Sciatic nerve (tissue), 2 donors: ENCODE results near the gene RNF169. TPM values are rescaled to one million over a fixed set of nuclear protein-coding genes. Genes with fewer than 3 reads are reported as not detected.
"Not testable (repeated sequence)": the region's sequence is repeated elsewhere in the genome, so short reads cannot be mapped to it uniquely, and the experiment has no call there.

ENCODE experiments used
- ATAC-seq: fragments of 200-7000 bp; cut with Tn5 transposase; one replicate; pipeline ENCODE4 v1.9.1; 2020; ENCODE audit warnings: mild to moderate bottlenecking, moderate library complexity
- DNase-seq: peaks from one replicate; pipeline ENCODE4 v3.0.0-alpha.2; 2020; ENCODE audit warnings: low spot score
- intact Hi-C: fragments of 100-400 bp; cut with DNase I; formaldehyde crosslinking; loops from one replicate; pipeline ENCODE4 v1.14.2; 2022
- total RNA-seq: library from RNA; stranded (reverse); fragmentation: NEBNext Ultra II Directional; extraction: Animal tissue kit (Norgen Biotek cat#: 25700); gene quantifications from one replicate; pipeline ENCODE4 v1.2.1, GENCODE V29; 2021
- donor health status: DM: no; HTN: no; CAD: no.
- donor health status: DM: no; HTN: no; CAD: no.

RNF169 gene
- total RNA-seq, 1 donor from 2014 or later: 23.8 TPM

- intact Hi-C loops: no loop called here
- no peak for DNase-seq
- no peak for ATAC-seq
These were observed 6.0 kb downstream of the RNF169 start for GRCh38 chr11:74754507-74755252.

DNA sequence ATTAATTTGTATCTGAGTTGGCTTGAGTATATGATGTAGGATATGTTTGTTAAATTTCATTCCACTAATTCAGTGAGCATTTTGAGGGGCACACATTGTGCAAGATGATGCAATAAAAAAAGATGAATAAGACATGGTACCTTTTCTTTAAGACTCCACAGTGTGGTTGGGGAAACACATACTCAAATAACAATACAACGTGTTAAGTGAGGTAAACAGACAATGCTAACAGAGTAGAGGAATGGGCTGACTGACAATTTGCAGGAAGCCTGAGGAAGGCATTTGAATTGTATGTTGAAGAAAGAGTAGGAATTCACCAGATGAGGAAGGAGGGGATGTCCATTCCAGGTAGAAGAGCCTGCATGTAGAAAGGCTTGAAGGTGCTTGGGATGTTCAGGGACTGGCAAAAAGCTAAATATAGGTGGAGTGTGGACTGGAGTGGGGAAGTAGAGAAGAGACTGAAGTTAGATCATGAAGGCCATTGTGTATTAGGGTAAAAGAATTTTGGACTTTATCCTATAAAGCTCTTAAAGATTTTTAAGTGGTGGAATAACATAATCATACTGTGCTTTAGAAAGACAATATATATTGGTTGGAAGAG, 6.8 kb downstream of the RNF169 start:
- intact Hi-C loops: no loop called here
- no peak for ATAC-seq

DNA sequence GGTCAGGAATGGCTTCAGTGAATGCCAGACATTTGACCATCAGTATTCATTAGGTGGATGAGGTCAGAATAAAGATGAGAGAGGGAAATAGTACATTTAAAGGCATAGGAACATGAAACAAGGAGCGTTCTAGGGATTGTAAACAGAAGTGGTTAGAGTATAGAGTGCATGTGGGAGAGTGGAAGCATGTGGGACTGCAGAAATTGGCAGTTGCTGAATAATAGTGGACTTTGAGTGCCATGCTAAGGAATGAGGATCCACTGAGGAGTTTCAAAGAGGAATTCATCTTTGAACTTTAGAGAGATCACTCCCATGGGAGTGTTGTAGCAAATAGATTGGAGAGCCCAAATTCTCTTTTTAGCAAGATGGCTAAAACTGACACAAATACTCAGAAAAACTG, 7.9 kb downstream of the RNF169 start:
- intact Hi-C loops: no loop called here
- DNase-seq: no peak
- ATAC-seq: no peak

More for the DNA sequence above, 6.8 kb downstream of the RNF169 start:
- DNase-seq: no peak

DNA sequence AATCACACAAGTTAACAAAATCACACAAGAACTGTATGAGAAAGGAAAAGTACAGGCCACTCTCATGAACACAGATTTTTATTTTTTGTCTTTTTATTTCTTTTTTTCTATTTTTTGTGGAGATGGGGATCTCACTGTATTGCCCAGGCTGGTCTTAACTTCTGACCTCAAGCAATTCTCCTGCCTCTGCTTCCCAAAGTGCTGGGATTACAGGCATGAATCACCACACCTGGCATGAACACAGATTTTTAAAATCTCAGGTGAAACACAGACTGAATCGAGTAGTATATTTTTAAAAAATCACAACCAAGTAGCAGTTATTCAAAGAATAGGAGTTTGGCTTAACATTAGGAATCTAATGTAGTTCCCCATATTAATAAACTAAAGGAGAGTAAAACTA, 18.3 kb downstream of the RNF169 start:
- intact Hi-C loops: loop anchor here (5.0 kb wide), 1 partner anchor 960 kb away; no protein-coding TSS in a partner anchor
- ATAC-seq (no peak), DNase-seq (no peak)

- intact Hi-C loops: loop anchor here (5.0 kb wide), 1 partner anchor 959 kb away; no protein-coding TSS in a partner anchor
- ATAC-seq, DNase-seq: not testable (repeated sequence)
These were observed 19.6 kb downstream of the RNF169 start for GRCh38 chr11:74768172-74768651.

- intact Hi-C loops: loop anchor here (5.0 kb wide), 1 partner anchor 958 kb away; no protein-coding TSS in a partner anchor
- ATAC-seq: no peak
- no peak for DNase-seq
These were observed 20.5 kb downstream of the RNF169 start for GRCh38 chr11:74769055-74769707.

- intact Hi-C loops: no loop called here
- no peak for ATAC-seq
These were observed 21.8 kb downstream of the RNF169 start for GRCh38 chr11:74770456-74770855.

DNA sequence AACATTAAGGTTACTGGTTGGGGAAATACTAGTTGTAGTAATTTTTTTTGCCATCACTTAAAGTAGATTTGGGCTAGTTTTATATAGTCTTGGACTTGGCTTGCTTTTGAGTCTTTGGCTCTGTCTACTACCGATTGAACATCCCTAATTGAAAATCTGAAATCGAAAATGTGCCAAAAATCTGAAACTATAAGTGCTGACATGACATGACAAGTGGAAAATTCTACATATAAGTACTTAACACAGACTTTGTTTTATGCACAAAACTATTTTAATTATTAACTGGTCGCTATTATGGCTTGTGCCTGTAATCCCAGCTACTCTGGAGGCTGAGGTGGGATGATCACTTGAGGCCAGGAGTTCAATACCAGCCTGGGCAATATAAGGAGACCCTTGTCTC, 22.5 kb downstream of the RNF169 start:
- intact Hi-C loops: no loop called here
- ATAC-seq: no peak
- DNase-seq: no peak

More at GRCh38 chr11:74770456-74770855, 21.8 kb downstream of the RNF169 start:
- DNase-seq: no peak

DNA sequence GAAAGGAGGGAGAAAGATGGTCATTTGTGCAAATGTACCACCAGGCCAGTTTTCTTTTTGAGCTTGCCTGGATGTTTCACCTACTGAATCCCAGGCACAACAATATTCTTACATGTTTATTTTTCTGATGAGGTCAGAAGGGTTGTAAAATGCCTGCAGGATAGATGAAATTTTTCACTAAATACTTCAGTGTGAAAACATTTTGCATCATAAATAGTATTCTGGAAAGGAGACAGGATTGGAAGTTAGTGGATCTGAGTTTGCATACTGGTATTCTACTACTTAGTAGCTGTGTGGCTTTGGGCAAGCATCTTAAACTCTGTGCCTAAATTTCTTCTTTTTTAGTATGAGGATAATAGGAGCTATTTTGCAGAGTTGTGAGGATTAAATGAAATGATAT, 24.8 kb downstream of the RNF169 start:
- ATAC-seq (no peak), DNase-seq (no peak)
- intact Hi-C loops: no loop called here

DNA sequence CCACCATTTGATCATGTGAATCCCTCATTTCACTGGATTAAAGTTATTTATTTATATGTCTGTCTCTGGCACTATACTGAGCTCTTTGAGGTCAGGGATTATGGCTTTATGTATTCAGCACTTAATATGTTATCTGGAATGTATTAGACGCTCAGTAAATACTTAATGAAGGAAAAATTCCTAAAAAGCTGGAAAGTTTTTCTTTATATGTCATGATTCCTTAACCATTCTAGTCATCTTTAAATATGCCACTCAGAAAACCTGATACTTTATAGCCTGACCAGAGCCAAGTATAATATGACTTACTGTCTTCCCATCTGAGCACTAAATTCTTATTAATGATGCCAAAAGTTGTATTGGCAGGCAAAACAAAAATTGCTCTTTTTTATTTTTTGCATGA, 27.1 kb downstream of the RNF169 start:
- ATAC-seq: no peak
- intact Hi-C loops: no loop called here
- DNase-seq: no peak

- ATAC-seq: no peak
These were observed 27.9 kb downstream of the RNF169 start for GRCh38 chr11:74776546-74776945.

DNA sequence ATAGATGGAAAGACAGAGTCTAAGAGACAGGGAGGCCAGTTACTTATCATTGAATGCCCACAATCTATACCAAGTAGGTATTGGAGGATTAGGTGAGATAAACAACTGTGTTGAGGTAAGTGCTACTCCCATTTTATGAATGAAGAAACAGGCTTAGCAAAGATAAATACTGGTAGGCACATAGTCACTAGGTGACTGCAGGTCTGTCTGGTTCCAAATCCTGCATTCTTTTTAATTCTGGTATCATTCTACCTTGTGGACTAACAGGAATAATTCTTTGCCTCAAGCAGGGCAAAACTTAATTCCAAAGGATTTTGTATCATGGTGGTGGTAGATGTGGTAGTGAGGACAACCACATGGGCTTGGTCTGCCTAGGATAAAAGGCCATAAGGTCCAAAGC, 28.4 kb downstream of the RNF169 start:
- intact Hi-C loops: no loop called here
- ATAC-seq (no peak), DNase-seq (no peak)

More at GRCh38 chr11:74776546-74776945, 27.9 kb downstream of the RNF169 start:
- intact Hi-C loops: no loop called here
- no peak for DNase-seq

- intact Hi-C loops: no loop called here
- no peak for DNase-seq
- no peak for ATAC-seq
These were observed 29.2 kb downstream of the RNF169 start for GRCh38 chr11:74777877-74778276.

DNA sequence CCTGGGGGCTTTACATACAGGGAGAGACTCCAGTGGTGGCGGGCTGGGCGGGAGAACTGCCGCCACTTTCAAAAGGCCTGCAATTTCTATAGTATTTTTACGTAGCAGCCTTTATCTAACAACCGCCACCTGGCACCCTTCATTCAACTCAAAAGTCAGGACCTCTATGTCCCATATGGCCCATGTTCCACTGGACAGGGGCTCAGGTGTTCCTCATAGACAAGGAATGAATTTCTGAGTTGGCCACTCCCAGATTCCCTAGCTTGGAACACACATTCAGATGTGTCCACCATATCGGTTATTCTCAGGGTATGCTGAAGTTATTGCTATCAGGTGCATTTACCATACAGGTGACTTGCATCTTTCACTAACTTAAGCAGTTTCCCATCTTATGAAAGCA, 29.9 kb downstream of the RNF169 start:
- ATAC-seq (no peak), DNase-seq (no peak)
- intact Hi-C loops: no loop called here

- DNase-seq: no peak
- ATAC-seq: no peak
- intact Hi-C loops: no loop called here
These were observed 31.8 kb downstream of the RNF169 start for GRCh38 chr11:74780248-74781005.

- peak; percentile 42 for ATAC-seq
- intact Hi-C loops: no loop called here
These were observed 34.7 kb downstream of the RNF169 start for GRCh38 chr11:74783241-74783871.

DNA sequence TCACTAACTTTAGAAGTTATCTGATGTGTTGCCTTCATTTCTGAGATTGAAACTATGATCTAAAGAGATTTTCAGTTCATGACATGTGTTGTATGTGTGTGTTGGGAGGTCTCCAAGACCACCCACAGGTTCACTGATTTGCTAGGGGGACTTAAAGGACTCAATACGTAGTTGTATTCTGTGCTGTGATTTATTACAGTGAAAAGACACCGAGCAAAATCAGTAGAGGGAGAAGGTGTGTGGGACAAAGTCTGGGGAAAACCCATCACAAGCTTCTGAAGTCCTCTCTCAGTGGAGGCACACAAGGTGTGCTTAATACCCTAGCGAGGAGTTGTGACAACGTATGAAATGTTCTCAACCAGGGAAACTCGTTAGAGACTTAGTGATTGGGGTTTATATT, 35.6 kb downstream of the RNF169 start:
- DNase-seq: no peak
- no peak for ATAC-seq

More at GRCh38 chr11:74783241-74783871, 34.7 kb downstream of the RNF169 start:
- no peak for DNase-seq

DNA sequence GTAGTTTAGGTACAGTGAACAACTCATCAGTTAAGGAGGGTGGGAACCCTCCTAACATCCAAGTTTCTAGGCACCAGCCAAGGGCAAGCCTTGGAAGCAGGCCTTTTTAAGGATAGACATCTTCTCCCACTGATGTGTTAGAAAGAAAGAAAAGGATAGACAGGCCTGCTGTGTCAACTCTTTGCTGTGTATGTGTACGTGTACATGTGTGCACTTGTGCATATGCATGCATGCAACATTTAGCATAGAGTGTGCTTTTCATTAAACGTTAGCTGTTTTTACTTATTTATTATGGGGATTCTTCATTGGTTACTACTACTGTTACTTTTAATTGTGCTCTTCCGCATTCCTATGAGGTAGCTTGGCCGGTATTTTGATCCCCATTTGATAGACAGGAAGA, 36.1 kb downstream of the RNF169 start:
- ATAC-seq: no peak
- DNase-seq: no peak
- intact Hi-C loops: no loop called here

More for the DNA sequence above, 35.6 kb downstream of the RNF169 start:
- intact Hi-C loops: no loop called here

DNA sequence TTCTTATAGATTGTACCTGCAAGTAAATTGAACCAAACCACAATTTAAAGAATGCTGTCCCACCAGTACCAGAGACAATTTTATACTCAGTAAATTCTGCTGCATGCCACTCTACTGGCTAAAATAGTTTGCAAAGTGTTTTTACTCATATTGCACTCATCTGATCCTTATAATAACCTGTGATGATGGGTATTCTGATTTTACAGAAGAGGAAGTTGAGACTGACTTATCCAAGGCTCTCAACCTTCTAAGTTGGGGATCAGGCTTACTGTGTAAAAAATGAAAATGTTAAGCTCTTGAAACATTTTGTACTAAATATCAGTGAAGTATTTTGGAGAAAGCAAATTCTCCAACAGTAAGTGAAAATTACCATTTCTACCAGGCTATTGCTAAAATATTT, 37.9 kb downstream of the RNF169 start:
- no peak for ATAC-seq
- intact Hi-C loops: no loop called here
- no peak for DNase-seq
